H9 (cell line): ENCODE results near the gene PDZD2. TPM values are rescaled to one million over a fixed set of nuclear protein-coding genes. Genes with fewer than 3 reads are reported as not detected.

Experiments used
- DNase-seq: peaks from one replicate; pipeline ENCODE4 v3.0.0-alpha.2; 2017
- H2AFZ ChIP-seq: one replicate; pipeline ENCODE4 v1.6.1; 2013; ENCODE audit warnings: mild to moderate bottlenecking, low read length, control low read depth, moderate library complexity
- H2AK5ac ChIP-seq: 2 replicates; pipeline ENCODE4 v1.6.1; 2013; ENCODE audit warnings: low read length, control low read depth, mixed read lengths; ENCODE audit not compliant: insufficient read length
- H2BK120ac ChIP-seq: one replicate; pipeline ENCODE4 v1.6.1; 2013; ENCODE audit warnings: low read depth, mild to moderate bottlenecking, low read length, control low read depth, inconsistent platforms; ENCODE audit not compliant: poor library complexity, severe bottlenecking
- H2BK12ac ChIP-seq: 2 replicates; pipeline ENCODE4 v1.6.1; 2013; ENCODE audit warnings: low read length, control low read depth, mixed read lengths, low read depth; ENCODE audit not compliant: insufficient read length
- H2BK15ac ChIP-seq: 2 replicates; pipeline ENCODE4 v1.6.1; 2013; ENCODE audit warnings: low read depth, low read length, control low read depth
- H2BK20ac ChIP-seq: one replicate; pipeline ENCODE4 v1.6.1; 2013; ENCODE audit warnings: low read depth, mild to moderate bottlenecking, low read length, control low read depth, inconsistent platforms; ENCODE audit not compliant: poor library complexity, severe bottlenecking
- H2BK5ac ChIP-seq: 2 replicates; pipeline ENCODE4 v1.6.1; 2013; ENCODE audit warnings: low read length, control low read depth, mixed read lengths; ENCODE audit not compliant: insufficient read length
- H3K14ac ChIP-seq: 2 replicates; pipeline ENCODE4 v1.6.1; 2013; ENCODE audit warnings: low read length, control low read depth; ENCODE audit not compliant: insufficient read depth
- H3K18ac ChIP-seq: 2 replicates; pipeline ENCODE4 v1.6.1; 2013; ENCODE audit warnings: low read depth, mild to moderate bottlenecking, mixed read lengths, low read length, control low read depth; ENCODE audit not compliant: insufficient read length
- H3K23ac ChIP-seq: 2 replicates; pipeline ENCODE4 v1.6.1; 2013; ENCODE audit warnings: low read length, control low read depth, mixed read lengths, low read depth; ENCODE audit not compliant: insufficient read length
- H3K23me2 ChIP-seq: 2 replicates; pipeline ENCODE4 v1.6.1; 2013; ENCODE audit warnings: low read depth, mild to moderate bottlenecking, mixed read lengths, low read length, control low read depth; ENCODE audit not compliant: insufficient read length, poor library complexity, severe bottlenecking
- H3K27ac ChIP-seq: 2 replicates; pipeline ENCODE4 v1.5.1; 2013; ENCODE audit warnings: low read length, control low read depth, mixed read lengths, low read depth; ENCODE audit not compliant: insufficient read length
- H3K27me3 ChIP-seq: 2 replicates; pipeline ENCODE4 v1.6.1; 2013; ENCODE audit warnings: low read length, control low read depth, inconsistent platforms; ENCODE audit not compliant: insufficient read depth
- H3K4ac ChIP-seq: 2 replicates; pipeline ENCODE4 v1.6.1; 2013; ENCODE audit warnings: low read depth, mild to moderate bottlenecking, control low read depth, inconsistent platforms, low read length, moderate library complexity
- H3K4me1 ChIP-seq: 2 replicates; pipeline ENCODE4 v1.6.1; 2013; ENCODE audit warnings: low read length, control low read depth, inconsistent platforms; ENCODE audit not compliant: insufficient read depth
- H3K4me2 ChIP-seq: 2 replicates; pipeline ENCODE4 v1.6.1; 2013; ENCODE audit warnings: low read length, control low read depth, mixed read lengths; ENCODE audit not compliant: insufficient read length, insufficient read depth
- H3K56ac ChIP-seq: 2 replicates; pipeline ENCODE4 v1.6.1; 2013; ENCODE audit warnings: low read depth, mild to moderate bottlenecking, mixed read lengths, low read length, control low read depth; ENCODE audit not compliant: insufficient read length
- H3K79me1 ChIP-seq: 2 replicates; pipeline ENCODE4 v1.6.1; 2013; ENCODE audit warnings: low read depth, mild to moderate bottlenecking, moderate library complexity, low read length, control low read depth, inconsistent platforms; ENCODE audit not compliant: insufficient read depth, poor library complexity, severe bottlenecking
- H3K79me2 ChIP-seq: 2 replicates; pipeline ENCODE4 v1.6.1; 2013; ENCODE audit warnings: low read length, control low read depth, inconsistent platforms; ENCODE audit not compliant: insufficient read depth
- H3K9ac ChIP-seq: 2 replicates; pipeline ENCODE4 v1.6.1; 2013; ENCODE audit warnings: low read length, control low read depth, mixed read lengths; ENCODE audit not compliant: insufficient read length; ENCODE audit errors: extremely low read depth
- H3K9me3 ChIP-seq: one replicate; pipeline ENCODE4 v1.6.1; 2013; ENCODE audit warnings: low read depth, low read length, inconsistent platforms; ENCODE audit not compliant: control insufficient read depth
- H3T11ph ChIP-seq: one replicate; pipeline ENCODE4 v1.6.1; 2013; ENCODE audit warnings: mild to moderate bottlenecking, low read length, control low read depth, inconsistent platforms
- H4K20me1 ChIP-seq: one replicate; pipeline ENCODE4 v1.6.1; 2013; ENCODE audit not compliant: control insufficient read depth, insufficient read length, insufficient read depth
- H4K5ac ChIP-seq: 2 replicates; pipeline ENCODE4 v1.6.1; 2013; ENCODE audit warnings: low read depth, mild to moderate bottlenecking, mixed read lengths, low read length, control low read depth; ENCODE audit not compliant: insufficient read length
- H4K8ac ChIP-seq: replicated peaks from 2 replicates; pipeline ENCODE4 v1.6.1; 2013; ENCODE audit warnings: low read length, control low read depth, mixed read lengths, low read depth; ENCODE audit not compliant: insufficient read length
- H4K91ac ChIP-seq: 2 replicates; pipeline ENCODE4 v1.6.1; 2013; ENCODE audit warnings: low read depth, mild to moderate bottlenecking, moderate library complexity, mixed read lengths, low read length, control low read depth; ENCODE audit not compliant: insufficient read length
- H3K27ac Mint-ChIP-seq, 3 experiments: 2 replicates in 2 of 3; 3 replicates in 1 of 3; pipeline ENCODE4 v1.8.0; 2020 to 2021; ENCODE audit warnings: mixed read lengths in 3 of 3, mild to moderate bottlenecking in 1 of 3, moderate library complexity in 1 of 3
- H3K27me3 Mint-ChIP-seq: 2 replicates; pipeline ENCODE4 v1.8.0; 2021; ENCODE audit warnings: low read depth, mild to moderate bottlenecking, moderate library complexity, mixed read lengths
- H3K36me3 Mint-ChIP-seq, 3 experiments: 2 replicates in 2 of 3; 3 replicates in 1 of 3; pipeline ENCODE4 v1.8.0; 2020 to 2021; ENCODE audit warnings: low read depth in 3 of 3, mixed read lengths in 3 of 3; ENCODE audit not compliant: insufficient read depth in 1 of 3
- H3K4me1 Mint-ChIP-seq, 2 experiments: 2 replicates each; pipeline ENCODE4 v1.8.0; 2020; ENCODE audit warnings: mixed read lengths in 2 of 2
- H3K4me3 Mint-ChIP-seq, 2 experiments: 2 replicates in 1 of 2; 3 replicates in 1 of 2; pipeline ENCODE4 v1.8.0; 2020 to 2021; ENCODE audit warnings: mild to moderate bottlenecking in 2 of 2, mixed read lengths in 2 of 2, moderate library complexity in 1 of 2
- H3K9me3 Mint-ChIP-seq, 2 experiments: 2 replicates in 1 of 2; 3 replicates in 1 of 2; pipeline ENCODE4 v1.8.0; 2020; ENCODE audit warnings: mild to moderate bottlenecking in 2 of 2, mixed read lengths in 2 of 2, moderate library complexity in 1 of 2
- CTCF ChIP-seq: fragments of 200-600 bp; sonication (generic); conservative IDR thresholded peaks from 3 replicates; pipeline ENCODE4 v1.8.0; 2021; ENCODE audit warnings: antibody characterized with exemption, mild to moderate bottlenecking
- WGBS: extraction: QIAGEN DNeasy Blood & Tissue Kit; methylation state at CpG from one replicate; pipeline ENCODE4 v1.1.7; 2013; ENCODE audit warnings: missing lambda C conversion rate, low lambda C conversion rate, mixed read lengths; ENCODE audit not compliant: insufficient read length; ENCODE audit errors: extremely low coverage; 5-methylcytosine and 5-hydroxymethylcytosine counted together
- total RNA-seq: library from RNA; stranded (reverse); gene quantifications from 2 replicates; pipeline ENCODE4 v1.2.1, GENCODE V29; 2021

PDZD2 gene
- total RNA-seq, 1 experiment from 2014 or later = 9.9 TPM

DNA sequence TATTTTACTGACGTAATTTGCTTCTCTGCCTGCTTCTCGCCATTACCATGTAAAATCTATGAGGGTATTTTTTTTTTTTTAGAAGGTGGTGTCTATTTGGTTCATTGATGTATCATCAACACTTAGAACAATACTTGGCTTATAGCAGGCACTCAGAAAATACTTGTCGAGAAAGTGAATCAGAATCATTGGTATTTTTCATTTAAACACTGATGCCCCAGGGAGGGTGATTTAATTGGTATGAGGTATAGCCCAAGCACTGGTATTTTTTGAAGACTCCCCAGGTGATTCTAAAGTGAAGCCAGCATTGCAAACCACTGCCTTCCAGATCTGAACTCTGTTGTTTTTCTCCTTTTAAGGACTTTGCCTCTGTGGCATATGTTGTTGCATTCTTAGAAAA lies 16.6 kb downstream of the PDZD2 start:
- Histone ChIP-seq H4K91ac (no peak overlapping the region), H4K8ac (no peak overlapping the region), H3K4me2 (no peak overlapping the region), H2BK120ac (no peak overlapping the region), H2BK5ac (no peak overlapping the region), H3K9me3 (no peaks in the 10 kb centered on the region), H2AFZ (no peak overlapping the region), H4K20me1 (no peaks in the 10 kb centered on the region), H3K14ac (no peak overlapping the region), H3K23ac (no peak overlapping the region), H3K4ac (no peak overlapping the region), H3T11ph (no peak overlapping the region), H2AK5ac (no peak overlapping the region), H3K4me1 (peaks cover 8% of the 10 kb centered on the region; the same call in 1 of the 2 replicates), H4K5ac (no peak overlapping the region), H3K27me3 (no peaks in the 10 kb centered on the region), H3K27ac (no peak overlapping the region), H2BK20ac (no peak overlapping the region), H3K18ac (no peak overlapping the region), H3K23me2 (no peaks in the 10 kb centered on the region), H3K56ac (no peak overlapping the region), H3K79me2 (no peaks in the 10 kb centered on the region), H3K79me1 (no peaks in the 10 kb centered on the region), H2BK12ac (no peak overlapping the region), H3K9ac (no peak overlapping the region), H2BK15ac (no peak overlapping the region)
- no peaks in the 10 kb centered on the region; the same call in 1 of the 2 replicates for H3K27me3 Mint-ChIP-seq
- no CpG with 5 or more reads among the region's 3 CpGs for WGBS
- H3K9me3 Mint-ChIP-seq = no peaks in the 10 kb centered on the region
- peaks cover 18 to 22% of the 10 kb centered on the region in 2 experiments for H3K4me1 Mint-ChIP-seq
- DNase-seq = no peak
- H3K36me3 Mint-ChIP-seq = no peaks in the 10 kb centered on the region; a peak in 2 of 7 replicates
- no peak overlapping the region for H3K4me3 Mint-ChIP-seq
- no peak for TF ChIP-seq CTCF
- H3K27ac Mint-ChIP-seq = no peak overlapping the region
